ENCODE results near the gene KRTAP4-3.
"Not testable (repeated sequence)": the region's sequence is repeated elsewhere in the genome, so short reads cannot be mapped to it uniquely, and the experiment has no call there.

Gene KRTAP4-3

GRCh38 chr17:41168121-41168520 lies at the start of gene KRTAP4-3:
Gene KRTAP4-3, minus strand, starts transcription at chr17:41168221. Its CDS starts 49 bp downstream, at chr17:41168172.
- no peak for DNase-seq (ENCODE audit: low spot score)

GRCh38 chr17:41215681-41216080 lies 47.7 kb upstream of the KRTAP4-3 start:
- no peak for DNase-seq (ENCODE audit: low spot score)

- DNase-seq (ENCODE audit: low spot score) = no peak
Observed at GRCh38 chr17:41212524-41213169, 44.6 kb upstream of the KRTAP4-3 start.

GRCh38 chr17:41211845-41212466 lies 43.9 kb upstream of the KRTAP4-3 start:
- DNase-seq (ENCODE audit: low spot score) = peak; percentile 5

DNA sequence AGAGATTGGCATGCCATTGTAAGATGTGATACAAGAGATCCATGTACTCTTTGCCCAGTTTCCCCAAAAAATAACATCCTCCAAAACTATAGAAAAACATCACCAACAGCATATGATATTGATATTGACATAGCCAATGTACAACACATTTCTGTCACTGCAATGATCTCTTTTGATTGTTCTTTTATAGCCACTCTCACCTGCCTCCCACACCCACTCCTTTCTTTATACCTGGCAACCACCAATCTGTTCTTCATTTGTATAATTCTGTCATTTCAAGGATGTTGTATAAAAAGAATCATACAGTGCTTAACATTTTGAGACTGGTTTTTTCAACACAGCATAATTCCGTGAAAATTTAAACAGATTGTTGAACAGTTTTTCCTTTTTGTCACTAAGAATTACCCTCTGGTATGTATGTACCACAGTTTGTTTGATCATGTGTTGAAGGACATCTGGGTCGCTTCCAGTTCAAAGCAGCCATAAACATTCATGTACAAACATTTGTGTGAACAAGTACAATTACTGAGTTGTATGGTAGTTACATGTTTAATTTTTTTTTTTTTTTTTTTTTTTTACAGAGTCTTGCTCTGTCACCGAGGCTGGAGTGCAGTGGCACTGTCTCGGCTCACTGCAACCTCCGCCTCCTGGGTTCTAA lies 31.5 kb upstream of the KRTAP4-3 start:
- DNase-seq (ENCODE audit: low spot score) = no peak

DNA sequence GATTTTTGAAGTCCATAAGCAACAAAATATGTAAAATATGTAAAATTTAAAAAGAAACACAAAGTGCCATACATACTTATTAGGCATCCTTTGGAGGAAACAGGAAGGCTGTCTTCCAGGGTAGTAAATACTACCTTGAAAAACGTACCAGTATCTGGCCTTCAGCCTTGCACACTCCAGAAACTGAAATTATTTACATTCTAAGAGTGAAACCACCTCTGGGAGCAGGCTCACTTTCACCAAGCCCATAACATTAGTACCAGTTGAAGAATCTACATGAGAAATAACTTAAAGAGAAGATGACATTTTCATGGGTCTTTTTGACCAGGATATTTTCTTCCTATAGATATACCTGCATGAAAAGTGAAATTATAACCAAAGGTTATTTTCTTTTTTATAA lies 28.0 kb upstream of the KRTAP4-3 start:
- DNase-seq (ENCODE audit: low spot score) = no peak

DNA sequence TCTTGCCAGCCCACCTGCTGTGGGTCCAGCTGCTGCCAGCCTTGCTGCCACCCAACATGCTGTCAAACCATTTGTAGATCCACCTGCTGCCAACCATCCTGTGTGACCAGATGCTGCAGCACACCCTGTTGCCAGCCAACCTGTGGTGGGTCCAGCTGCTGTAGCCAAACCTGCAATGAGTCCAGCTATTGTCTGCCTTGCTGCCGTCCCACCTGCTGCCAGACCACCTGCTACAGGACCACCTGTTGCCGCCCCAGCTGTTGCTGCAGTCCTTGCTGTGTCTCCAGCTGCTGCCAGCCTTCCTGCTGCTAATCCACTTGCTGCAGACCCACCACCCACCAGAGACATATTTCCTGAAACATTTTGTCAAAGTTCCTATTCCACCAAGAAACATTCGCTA lies 22.3 kb upstream of the KRTAP4-3 start:
- DNase-seq (ENCODE audit: low spot score) = no peak

DNA sequence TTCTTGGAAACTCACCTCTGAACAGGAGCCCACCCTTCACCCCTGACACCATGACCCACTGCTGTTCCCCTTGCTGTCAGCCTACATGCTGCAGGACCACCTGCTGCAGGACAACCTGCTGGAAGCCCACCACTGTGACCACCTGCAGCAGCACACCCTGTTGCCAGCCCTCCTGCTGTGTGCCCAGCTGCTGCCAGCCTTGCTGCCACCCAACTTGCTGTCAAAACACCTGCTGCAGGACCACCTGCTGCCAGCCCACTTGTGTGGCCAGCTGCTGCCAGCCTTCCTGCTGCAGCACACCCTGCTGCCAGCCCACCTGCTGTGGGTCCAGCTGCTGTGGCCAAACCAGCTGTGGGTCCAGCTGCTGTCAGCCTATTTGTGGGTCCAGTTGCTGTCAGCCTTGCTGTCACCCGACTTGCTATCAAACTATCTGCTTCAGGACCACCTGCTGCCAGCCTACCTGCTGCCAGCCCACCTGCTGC lies 21.9 kb upstream of the KRTAP4-3 start, which contains the start of gene KRTAP9-1:
Gene KRTAP9-1 (plus strand): TSS at position 51 of the 482 bp plus-strand sequence. CDS start 0 bp downstream, at position 51.
- DNase-seq (ENCODE audit: low spot score) = not testable (repeated sequence)

DNA sequence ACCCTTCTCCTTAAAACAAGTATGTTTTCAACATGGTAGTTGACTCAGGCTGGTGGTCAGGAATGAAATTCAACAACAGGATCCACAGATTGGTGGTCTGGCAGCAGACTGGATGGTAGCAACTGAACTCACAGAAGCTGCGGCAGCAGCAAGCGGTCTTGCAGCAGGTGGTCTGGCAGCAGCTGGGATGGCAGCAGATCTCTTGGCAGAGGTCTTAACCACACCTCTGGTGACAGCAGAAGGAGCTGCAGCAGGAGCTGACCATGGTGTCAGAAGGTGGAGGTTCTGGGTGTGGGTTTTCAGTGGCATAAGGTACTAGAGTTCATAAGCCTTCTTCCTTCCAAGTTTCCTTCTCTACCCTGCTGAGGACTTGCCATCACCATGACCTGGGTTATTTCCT lies 18.9 kb upstream of the KRTAP4-3 start:
- no peak for DNase-seq (ENCODE audit: low spot score)

DNA sequence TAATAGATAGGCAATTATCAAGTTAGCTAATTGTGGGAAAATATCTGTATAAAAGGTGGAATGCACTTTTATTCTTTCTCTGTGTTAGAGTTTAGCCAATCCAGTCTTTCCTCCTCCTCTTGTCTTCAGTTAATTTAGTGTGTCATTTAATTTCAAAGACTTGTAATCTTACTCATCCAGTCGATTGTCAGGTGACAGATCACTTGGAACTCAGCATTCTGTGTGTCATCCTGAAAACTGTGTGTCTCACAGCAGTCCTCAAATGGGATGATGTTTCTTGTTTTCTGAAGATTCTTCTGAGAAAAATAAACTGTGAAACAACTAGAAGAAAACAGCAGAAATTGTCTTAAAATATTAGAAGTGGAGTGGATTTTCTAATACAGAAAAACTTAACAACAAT lies 17.0 kb upstream of the KRTAP4-3 start:
- DNase-seq (ENCODE audit: low spot score) = no peak

DNA sequence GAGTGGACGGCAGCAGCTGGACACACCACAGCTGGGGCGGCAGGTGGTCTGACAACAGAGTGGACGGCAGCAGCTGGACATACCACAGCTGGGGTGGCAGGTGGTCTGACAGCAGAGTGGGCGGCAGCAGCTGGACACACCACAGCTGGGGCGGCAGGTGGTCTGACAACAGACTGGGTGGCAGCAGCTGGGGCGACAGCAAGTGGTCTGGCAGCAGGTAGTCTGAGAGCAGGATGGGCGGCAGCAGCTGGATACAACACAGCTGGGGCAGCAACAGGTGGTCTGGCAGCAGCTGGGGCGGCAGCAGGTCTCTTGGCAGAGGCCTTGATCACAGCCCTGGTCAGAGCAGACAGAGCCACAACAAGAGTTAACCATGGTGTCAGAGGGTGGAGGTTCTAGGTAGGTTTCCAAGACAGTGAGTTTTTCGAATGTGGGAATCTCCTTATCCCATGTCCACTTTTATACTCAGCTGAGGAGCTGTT lies 16.5 kb upstream of the KRTAP4-3 start, which contains the start of gene KRTAP4-1:
Gene KRTAP4-1 (minus strand): TSS at position 432 of the 482 bp plus-strand sequence. CDS start 57 bp downstream, at position 375.
- no peak for DNase-seq (ENCODE audit: low spot score)

DNA sequence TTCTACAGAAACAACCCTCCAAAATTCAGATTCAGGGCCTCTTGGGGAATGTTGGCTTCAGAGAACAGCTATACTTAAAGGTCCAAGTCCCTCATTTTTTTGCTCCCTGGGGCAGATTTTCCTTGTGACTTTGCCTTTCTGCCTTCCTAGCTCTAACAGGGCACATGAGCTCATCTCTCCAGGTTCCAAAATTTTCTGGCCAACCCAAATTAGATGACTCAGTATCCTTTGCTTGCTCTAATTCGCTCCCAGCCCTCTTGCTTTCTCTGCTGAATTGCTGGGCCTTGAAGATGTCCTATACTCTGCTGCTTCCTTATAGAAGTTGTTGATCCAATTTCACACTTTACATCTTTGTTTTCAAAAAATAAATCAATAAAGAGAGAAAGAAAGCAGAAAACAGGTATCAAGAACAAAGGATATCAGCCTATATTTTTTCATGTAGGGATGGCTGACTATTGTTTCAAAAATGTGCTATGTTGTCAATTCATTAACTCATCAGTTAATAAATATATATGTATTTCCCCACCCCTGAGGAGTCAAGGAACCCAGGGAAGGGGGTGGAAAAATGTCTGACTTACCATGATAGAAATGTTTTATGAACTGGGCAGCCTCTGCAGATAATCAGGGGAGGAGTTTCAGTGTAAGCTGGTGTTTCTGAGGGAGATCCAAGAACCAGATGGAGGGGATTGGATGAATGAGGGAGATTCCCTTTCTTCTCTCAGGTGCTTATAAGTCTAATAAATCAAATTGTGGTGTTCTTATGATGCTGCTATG lies 11.0 kb upstream of the KRTAP4-3 start:
- no peak for DNase-seq (ENCODE audit: low spot score)

GRCh38 chr17:41178341-41178740 lies 10.3 kb upstream of the KRTAP4-3 start:
- no peak for DNase-seq (ENCODE audit: low spot score)

GRCh38 chr17:41177727-41178271 lies 9.8 kb upstream of the KRTAP4-3 start, which contains the start of gene KRTAP4-2:
Gene KRTAP4-2, minus strand, starts transcription at chr17:41178221. Its CDS starts 57 bp downstream, at chr17:41178164.
- DNase-seq (ENCODE audit: low spot score) = no peak

DNA sequence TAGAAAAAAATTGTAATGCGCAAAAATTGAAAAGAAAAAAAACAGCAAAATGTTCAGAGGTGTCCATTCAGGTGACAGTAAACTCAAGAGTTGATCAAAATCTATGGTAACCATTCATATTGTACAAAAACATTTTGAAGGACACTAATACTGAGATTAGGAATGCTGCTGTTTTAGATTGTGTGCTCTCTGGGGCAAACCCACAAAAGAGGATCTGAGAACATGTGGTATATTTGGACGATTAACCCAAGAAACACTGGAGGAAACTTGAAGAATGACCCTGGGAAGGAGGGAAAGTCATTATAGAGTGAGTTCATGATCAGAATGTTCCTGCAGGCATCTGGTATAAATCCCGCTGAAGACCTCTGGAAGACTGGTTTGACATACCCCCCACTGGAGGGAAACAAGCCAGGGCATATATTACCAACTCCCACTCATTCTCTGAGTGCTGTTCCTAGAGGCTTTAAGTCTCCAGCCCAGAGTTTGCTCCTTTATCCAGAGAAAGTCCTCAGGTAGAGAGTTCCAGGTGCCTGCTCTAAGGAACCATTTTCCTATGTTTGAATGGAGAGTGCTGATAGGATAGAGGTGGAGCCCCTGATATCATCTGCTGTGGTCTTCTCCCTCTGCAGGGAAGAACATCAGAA lies 8.8 kb upstream of the KRTAP4-3 start:
- no peak for DNase-seq (ENCODE audit: low spot score)

- no peak for DNase-seq (ENCODE audit: low spot score)
Observed at GRCh38 chr17:41171886-41172285, 3.9 kb upstream of the KRTAP4-3 start.

GRCh38 chr17:41167561-41167960 lies 460 bp downstream of the KRTAP4-3 start:
- no peak for DNase-seq (ENCODE audit: low spot score)

- DNase-seq (ENCODE audit: low spot score) = no peak
Observed at GRCh38 chr17:41163828-41164227, 4.2 kb downstream of the KRTAP4-3 start.

DNA sequence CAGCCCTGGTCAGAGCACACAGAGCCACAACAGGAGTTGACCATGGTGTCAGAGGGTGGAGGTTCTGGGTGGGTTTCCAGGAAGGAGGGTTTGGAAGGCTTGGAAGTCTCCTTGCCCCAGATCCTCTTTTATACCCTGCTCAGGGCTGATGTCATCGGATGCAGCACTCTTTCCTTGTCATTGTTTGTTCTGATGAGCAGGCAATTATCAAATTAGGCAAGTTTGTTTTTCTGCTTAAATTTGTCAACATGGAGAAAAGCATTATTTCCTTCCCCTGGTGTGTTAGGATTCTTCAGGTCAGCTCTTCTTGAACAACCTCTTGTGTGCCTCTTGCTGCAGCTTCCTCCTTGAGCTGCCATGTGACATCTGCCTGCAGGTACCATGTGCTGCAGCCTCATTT lies 7.4 kb downstream of the KRTAP4-3 start, which contains the start of gene KRTAP4-4:
Gene KRTAP4-4 (minus strand): TSS at position 101 of the 400 bp plus-strand sequence. CDS start 57 bp downstream, at position 44.
- no peak for DNase-seq (ENCODE audit: low spot score)

DNA sequence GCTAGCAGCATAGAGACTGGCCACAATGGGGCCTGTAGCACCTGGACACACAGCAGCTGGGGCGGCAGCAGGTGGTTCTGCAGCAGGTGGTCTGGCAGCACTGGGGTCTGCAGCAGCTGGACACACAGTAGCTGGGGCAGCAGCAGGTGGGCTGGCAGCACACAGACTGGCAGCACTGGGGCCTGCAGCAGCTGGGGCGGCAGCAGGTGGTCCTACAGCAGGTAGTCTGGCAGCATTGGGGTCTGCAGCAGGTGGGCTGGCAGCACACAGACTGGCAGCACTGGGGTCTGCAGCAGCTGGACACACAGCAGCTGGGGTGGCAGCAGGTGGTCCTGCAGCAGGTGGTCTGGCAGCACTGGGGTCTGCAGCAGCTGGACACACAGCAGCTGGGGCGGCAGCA lies 7.8 kb downstream of the KRTAP4-3 start:
- not testable (repeated sequence) for DNase-seq (ENCODE audit: low spot score)

DNA sequence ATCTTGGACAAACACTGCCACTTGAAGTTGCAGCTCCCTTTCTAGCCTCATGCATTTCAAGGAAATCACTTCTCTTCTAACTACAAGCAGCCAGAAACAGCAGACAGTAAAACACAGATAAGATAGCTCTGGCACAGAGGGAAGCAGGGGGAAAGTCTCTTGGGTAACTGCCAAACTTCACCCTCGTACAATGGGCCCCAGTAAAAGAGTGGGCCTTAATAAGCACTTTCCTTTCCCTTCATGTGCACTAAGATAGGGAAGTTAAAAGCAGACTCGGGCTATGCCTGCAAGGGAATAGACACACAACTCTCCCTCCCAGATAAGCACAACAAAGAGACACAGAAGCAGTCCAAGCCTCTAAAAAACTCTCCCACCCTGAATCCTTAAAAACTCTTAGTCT lies 14.2 kb downstream of the KRTAP4-3 start:
- no peak for DNase-seq (ENCODE audit: low spot score)

Measured in activated CD4-positive, alpha-beta T cell treated with anti-CD3 and anti-CD28 coated beads, Interleukin-2, Interleukin-4, amounts not matched to agents 100 ng/mL and 50 ng/mL, durations not matched to agents 16 hours and 8 hours (primary cell).